Measurements from ENCODE around the gene NRXN2. TPM values are rescaled to one million over a fixed set of nuclear protein-coding genes. Genes with fewer than 3 reads are reported as not detected.

NRXN2 gene
- polyA plus RNA-seq, 1 of the 3 experiments (the other 2 are of a cell fraction) = 0.15 TPM

GRCh38 chr11:64684357-64684756, 38.6 kb downstream of the NRXN2 start:
- 54% methylated on average over 8 of the region's 8 CpGs for WGBS (ENCODE audit: low lambda C conversion rate)
- TF ChIP-seq SMC3 (IDR thresholded peaks at IDR 0.05; ENCODE audit: low read depth, low read length) = no peak
- TF ChIP-seq NFIC (IDR thresholded peaks at IDR 0.05; ENCODE audit: borderline replicate concordance) = no peak
- TF ChIP-seq FOXJ3 (CRISPR knock-in tag; IDR thresholded peaks at IDR 0.05) = no peak
- no peak for TF ChIP-seq FOXM1 (IDR thresholded peaks at IDR 0.05; ENCODE audit: low read depth)
- TF ChIP-seq RFX5 (IDR thresholded peaks at IDR 0.05; ENCODE audit: low read length) = no peak
- no peak for TF ChIP-seq PBX3 (IDR thresholded peaks at IDR 0.05)
- no peak for TF ChIP-seq POLR2AphosphoS5 (IDR thresholded peaks at IDR 0.05; ENCODE audit: low read depth, low read length)
- no peak for TF ChIP-seq SIN3A (IDR thresholded peaks at IDR 0.05; ENCODE audit: borderline replicate concordance, low read depth, low read length)
- no peak for TF ChIP-seq EZH2phosphoT487 (IDR thresholded peaks at IDR 0.05; ENCODE audit: borderline replicate concordance, low read depth)
- POLR2A ChIA-PET = no interaction called here
- H3K9me3 ChIP-seq = no peaks in the 10 kb centered on the region
- CTCF ChIA-PET = interaction anchor here (1.2 kb wide), 1 partner anchor 32 kb away, joined by 4 read pairs; no protein-coding TSS in a partner anchor
- DNase-seq = no peak
- no peak overlapping the region for H2AFZ ChIP-seq (ENCODE audit: low read depth)
- no peak overlapping the region for H3K4me3 ChIP-seq (ENCODE audit: low read depth in 2 of 2, low read length in 1 of 2)
- no peaks in the 10 kb centered on the region for H3K9me2 ChIP-seq
- H4K20me1 ChIP-seq (ENCODE audit: insufficient read depth) = no peaks in the 10 kb centered on the region
- no peaks in the 10 kb centered on the region for H3K36me3 ChIP-seq (replicated peaks in 1 of 2; ENCODE audit: control insufficient read depth in 1 of 2, insufficient read depth in 2 of 2, low read length in 1 of 2)
- H3K4me2 ChIP-seq = no peak overlapping the region
- H3K9ac ChIP-seq = no peak overlapping the region
- H3K27ac ChIP-seq (ENCODE audit: low read depth in 2 of 2, low read length in 1 of 2) = no peak overlapping the region
- H3K27me3 ChIP-seq (ENCODE audit: insufficient read depth) = peaks cover 4% of the 10 kb centered on the region; the same call in 1 of the 2 replicates
- H3F3A ChIP-seq (replicated peaks; ENCODE audit: insufficient read depth) = no peaks in the 10 kb centered on the region
- H3K79me2 ChIP-seq (ENCODE audit: insufficient read depth) = no peaks in the 10 kb centered on the region
- H3K4me1 ChIP-seq (ENCODE audit: control insufficient read depth in 1 of 2, insufficient read depth in 2 of 2, low read depth in 1 of 2, low read length in 1 of 2) = peaks cover 0 to 27% of the 10 kb centered on the region in 2 experiments; a peak in 1 of 4 replicates

DNA sequence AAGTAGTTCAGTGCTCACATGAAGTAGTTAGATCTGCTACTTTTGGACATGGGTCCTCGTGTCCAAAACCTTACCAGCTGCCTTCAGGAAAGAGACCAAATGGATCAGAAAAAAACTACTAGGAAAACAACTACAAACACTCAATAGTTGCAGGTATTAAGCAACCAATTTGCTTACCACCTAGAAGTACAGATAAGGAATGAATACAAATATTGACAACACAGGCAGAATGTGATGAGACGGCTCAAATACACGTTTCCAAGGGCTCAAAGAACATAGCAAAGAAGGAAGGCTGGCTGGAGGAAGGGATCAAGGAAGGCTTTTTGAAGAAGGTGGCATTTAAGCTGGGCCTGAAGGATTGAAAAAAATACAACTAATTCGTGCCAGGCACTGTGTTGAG, 41.8 kb downstream of the NRXN2 start:
- Histone ChIP-seq H3K9me2 (no peaks in the 10 kb centered on the region), H3K4me3 (ENCODE audit: low read depth in 2 of 2, low read length in 1 of 2) (no peak overlapping the region), H3K4me2 (no peak overlapping the region), H2AFZ (ENCODE audit: low read depth) (no peak overlapping the region), H3K36me3 (replicated peaks in 1 of 2; ENCODE audit: control insufficient read depth in 1 of 2, insufficient read depth in 2 of 2, low read length in 1 of 2) (no peaks in the 10 kb centered on the region), H4K20me1 (ENCODE audit: insufficient read depth) (no peaks in the 10 kb centered on the region), H3F3A (replicated peaks; ENCODE audit: insufficient read depth) (no peaks in the 10 kb centered on the region), H3K4me1 (ENCODE audit: control insufficient read depth in 1 of 2, insufficient read depth in 2 of 2, low read depth in 1 of 2, low read length in 1 of 2) (peaks cover 0 to 1% of the 10 kb centered on the region in 2 experiments; a peak in 1 of 4 replicates), H3K79me2 (ENCODE audit: insufficient read depth) (no peaks in the 10 kb centered on the region), H3K9ac (no peak overlapping the region), H3K27ac (ENCODE audit: low read depth in 2 of 2, low read length in 1 of 2) (no peak overlapping the region), H3K9me3 (no peaks in the 10 kb centered on the region), H3K27me3 (ENCODE audit: insufficient read depth) (peaks cover 21% of the 10 kb centered on the region; the same call in 1 of the 2 replicates)
- POLR2A ChIA-PET = no interaction called here
- CTCF ChIA-PET = no interaction called here
- WGBS (ENCODE audit: low lambda C conversion rate) = 24% methylated on average over 4 of the region's 4 CpGs
- no peak for DNase-seq
- TF ChIP-seq, protein P1, sequence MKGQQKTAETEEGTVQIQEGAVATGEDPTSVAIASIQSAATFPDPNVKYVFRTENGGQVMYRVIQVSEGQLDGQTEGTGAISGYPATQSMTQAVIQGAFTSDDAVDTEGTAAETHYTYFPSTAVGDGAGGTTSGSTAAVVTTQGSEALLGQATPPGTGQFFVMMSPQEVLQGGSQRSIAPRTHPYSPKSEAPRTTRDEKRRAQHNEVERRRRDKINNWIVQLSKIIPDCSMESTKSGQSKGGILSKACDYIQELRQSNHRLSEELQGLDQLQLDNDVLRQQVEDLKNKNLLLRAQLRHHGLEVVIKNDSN (IDR thresholded peaks at IDR 0.05; ENCODE audit: borderline replicate concordance, low read depth) = no peak
- TF ChIP-seq GABPA (IDR thresholded peaks at IDR 0.05; ENCODE audit: low read depth) (no peak), SIN3A (IDR thresholded peaks at IDR 0.05; ENCODE audit: borderline replicate concordance, low read depth, low read length) (no peak), RXRA (IDR thresholded peaks at IDR 0.05; ENCODE audit: borderline replicate concordance, low read depth) (no peak), FOXJ3 (CRISPR knock-in tag; IDR thresholded peaks at IDR 0.05) (no peak)
- TF ChIP-seq, protein P2, sequence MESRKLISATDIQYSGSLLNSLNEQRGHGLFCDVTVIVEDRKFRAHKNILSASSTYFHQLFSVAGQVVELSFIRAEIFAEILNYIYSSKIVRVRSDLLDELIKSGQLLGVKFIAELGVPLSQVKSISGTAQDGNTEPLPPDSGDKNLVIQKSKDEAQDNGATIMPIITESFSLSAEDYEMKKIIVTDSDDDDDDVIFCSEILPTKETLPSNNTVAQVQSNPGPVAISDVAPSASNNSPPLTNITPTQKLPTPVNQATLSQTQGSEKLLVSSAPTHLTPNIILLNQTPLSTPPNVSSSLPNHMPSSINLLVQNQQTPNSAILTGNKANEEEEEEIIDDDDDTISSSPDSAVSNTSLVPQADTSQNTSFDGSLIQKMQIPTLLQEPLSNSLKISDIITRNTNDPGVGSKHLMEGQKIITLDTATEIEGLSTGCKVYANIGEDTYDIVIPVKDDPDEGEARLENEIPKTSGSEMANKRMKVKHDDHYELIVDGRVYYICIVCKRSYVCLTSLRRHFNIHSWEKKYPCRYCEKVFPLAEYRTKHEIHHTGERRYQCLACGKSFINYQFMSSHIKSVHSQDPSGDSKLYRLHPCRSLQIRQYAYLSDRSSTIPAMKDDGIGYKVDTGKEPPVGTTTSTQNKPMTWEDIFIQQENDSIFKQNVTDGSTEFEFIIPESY (IDR thresholded peaks at IDR 0.05; ENCODE audit: borderline replicate concordance, low read depth) = no peak
